Liver (tissue), 9 donors: ENCODE measurements around the gene ESRRB. TPM values are rescaled to one million over a fixed set of nuclear protein-coding genes. Genes with fewer than 3 reads are reported as not detected.

Experiments
- DNase-seq: peaks from one replicate; pipeline ENCODE4 v3.0.0-alpha.2; 2017; ENCODE audit warnings: low spot score
- H3K27ac ChIP-seq, 2 donors: one replicate each; pipeline ENCODE4 v1.7.0; 2013; ENCODE audit warnings: inconsistent platforms in 2 of 2, low read length in 2 of 2, control low read depth in 1 of 2, low read depth in 1 of 2, mild to moderate bottlenecking in 1 of 2
- H3K27me3 ChIP-seq, 4 donors: one replicate each; pipeline versions ENCODE4 v1.6.1 to v1.7.0; 2013; ENCODE audit warnings: low read length in 3 of 4, inconsistent platforms in 1 of 4, mild to moderate bottlenecking in 1 of 4, moderate library complexity in 1 of 4; ENCODE audit not compliant: control insufficient read depth in 4 of 4, insufficient read depth in 4 of 4
- H3K36me3 ChIP-seq, 4 donors: one replicate each; pipeline versions ENCODE4 v1.6.1 to v1.7.0; 2013; ENCODE audit warnings: low read length in 3 of 4, mild to moderate bottlenecking in 3 of 4, low read depth in 1 of 4, moderate library complexity in 1 of 4; ENCODE audit not compliant: control insufficient read depth in 4 of 4, insufficient read depth in 3 of 4
- H3K4me1 ChIP-seq, 4 donors: one replicate each; pipeline versions ENCODE4 v1.6.1 to v1.7.0; 2013; ENCODE audit warnings: low read length in 3 of 4, mild to moderate bottlenecking in 3 of 4, moderate library complexity in 1 of 4; ENCODE audit not compliant: control insufficient read depth in 4 of 4, insufficient read depth in 4 of 4
- H3K4me3 ChIP-seq, 3 donors: one replicate each; pipeline versions ENCODE4 v1.6.1 to v1.7.0; 2013; ENCODE audit warnings: low read length in 3 of 3, control low read depth in 1 of 3, low read depth in 1 of 3, mild to moderate bottlenecking in 1 of 3
- H3K9ac ChIP-seq, 2 donors: one replicate each; pipeline ENCODE4 v1.7.0; 2013; ENCODE audit warnings: low read length in 2 of 2, mild to moderate bottlenecking in 2 of 2, moderate library complexity in 2 of 2, control low read depth in 1 of 2, low read depth in 1 of 2
- H3K9me3 ChIP-seq, 4 donors: one replicate each; pipeline versions ENCODE4 v1.6.1 to v1.7.0; 2013; ENCODE audit warnings: low read length in 3 of 4; ENCODE audit not compliant: control insufficient read depth in 4 of 4
- EGR1 ChIP-seq, 2 donors: IDR thresholded peaks; 2 replicates each; pipeline ENCODE4 v1.6.1; 2016 to 2018; ENCODE audit warnings: antibody characterized with exemption in 2 of 2, low read depth in 2 of 2
- FOXA1 ChIP-seq: IDR thresholded peaks from 2 replicates; pipeline ENCODE4 v1.6.1; 2016; ENCODE audit warnings: antibody characterized with exemption
- FOXA2 ChIP-seq: IDR thresholded peaks from 2 replicates; pipeline ENCODE4 v1.6.1; 2016; ENCODE audit warnings: antibody characterized with exemption
- GABPA ChIP-seq, 2 donors: IDR thresholded peaks in 1 of 2; conservative IDR thresholded peaks in 1 of 2; 2 replicates each; pipeline ENCODE4 v1.6.1; 2016; ENCODE audit warnings: antibody characterized with exemption in 2 of 2, mild to moderate bottlenecking in 1 of 2, moderate library complexity in 1 of 2
- HNF4A ChIP-seq, 2 donors: conservative IDR thresholded peaks; 2 replicates each; pipeline ENCODE4 v1.6.1; 2016; ENCODE audit warnings: antibody characterized with exemption in 2 of 2, mild to moderate bottlenecking in 2 of 2
- HNF4G ChIP-seq: IDR thresholded peaks from 2 replicates; pipeline ENCODE4 v1.6.1; 2016; ENCODE audit warnings: antibody characterized with exemption
- JUND ChIP-seq, 2 donors: IDR thresholded peaks; 2 replicates each; pipeline ENCODE4 v1.6.1; 2016; ENCODE audit warnings: antibody characterized with exemption in 2 of 2
- NR2F2 ChIP-seq: IDR thresholded peaks from 2 replicates; pipeline ENCODE4 v1.6.1; 2016; ENCODE audit warnings: antibody characterized with exemption
- RAD21 ChIP-seq, 2 donors: IDR thresholded peaks; 2 replicates each; pipeline ENCODE4 v1.6.1; 2016; ENCODE audit warnings: antibody characterized with exemption in 2 of 2, mild to moderate bottlenecking in 2 of 2
- RXRA ChIP-seq, 2 donors: IDR thresholded peaks; 2 replicates each; pipeline ENCODE4 v1.6.1; 2017 to 2018; ENCODE audit warnings: antibody characterized with exemption in 2 of 2, mild to moderate bottlenecking in 1 of 2
- SP1 ChIP-seq: IDR thresholded peaks from 2 replicates; pipeline ENCODE4 v1.6.1; 2018; ENCODE audit warnings: antibody characterized with exemption, mild to moderate bottlenecking
- TAF1 ChIP-seq: conservative IDR thresholded peaks from 2 replicates; pipeline ENCODE4 v1.6.1; 2016; ENCODE audit warnings: antibody characterized with exemption, mild to moderate bottlenecking
- YY1 ChIP-seq: IDR thresholded peaks from 2 replicates; pipeline ENCODE4 v1.6.1; 2016; ENCODE audit warnings: antibody characterized with exemption, mild to moderate bottlenecking
- WGBS: extraction: QIAGEN DNeasy Blood & Tissue Kit; methylation state at CpG from one replicate; pipeline ENCODE4 v1.1.7; 2013; 5-methylcytosine and 5-hydroxymethylcytosine counted together
- polyA plus RNA-seq, 2 donors: library from polyadenylated mRNA; stranded (reverse) in 1 of 2; unstranded in 1 of 2; fragments of 200-250 nt in 1 of 2; fragments of >200 nt in 1 of 2; fragmentation: Nextera tagmentation in 1 of 2; extraction: Ambion mirVana in 1 of 2; gene quantifications; one replicate each; pipeline versions ENCODE4 v1.2.1 to v1.2.3, GENCODE V29; 2013 to 2015
- total RNA-seq, 2 donors: library from RNA; depleted of rRNA; stranded (reverse); fragments of >200 nt; gene quantifications; one replicate each; pipeline ENCODE4 v1.2.3, GENCODE V29; 2014
- TF ChIP-seq, protein P1 (sequence below): IDR thresholded peaks from 2 replicates; pipeline ENCODE4 v1.6.1; 2016; ENCODE audit warnings: antibody characterized with exemption
- TF ChIP-seq, protein P2 (sequence below): IDR thresholded peaks from 2 replicates; pipeline ENCODE4 v1.6.1; 2016; ENCODE audit warnings: antibody characterized with exemption, mild to moderate bottlenecking
- TF ChIP-seq, protein P3 (sequence below): fragments of 150-350 bp; IDR thresholded peaks from 2 replicates; pipeline ENCODE4 v1.5.1; 2017; ENCODE audit warnings: improper control_type of control experiment, low read depth, low read length; ENCODE audit not compliant: missing input control
- TF ChIP-seq, protein P4 (sequence below): IDR thresholded peaks from 2 replicates; pipeline ENCODE4 v1.6.1; 2016; ENCODE audit warnings: antibody characterized with exemption
- TF ChIP-seq, protein P5 (sequence below): IDR thresholded peaks from 2 replicates; pipeline ENCODE4 v1.6.1; 2016; ENCODE audit warnings: antibody characterized with exemption
- donor health status: healthy.
- donor health status: healthy.
- donor health status: healthy.
- donor health status: healthy.
- donor health status: healthy.

ESRRB gene
- total and polyA plus RNA-seq, 4 donors: 0.08 to 0.21 (median 0.11) TPM

DNA sequence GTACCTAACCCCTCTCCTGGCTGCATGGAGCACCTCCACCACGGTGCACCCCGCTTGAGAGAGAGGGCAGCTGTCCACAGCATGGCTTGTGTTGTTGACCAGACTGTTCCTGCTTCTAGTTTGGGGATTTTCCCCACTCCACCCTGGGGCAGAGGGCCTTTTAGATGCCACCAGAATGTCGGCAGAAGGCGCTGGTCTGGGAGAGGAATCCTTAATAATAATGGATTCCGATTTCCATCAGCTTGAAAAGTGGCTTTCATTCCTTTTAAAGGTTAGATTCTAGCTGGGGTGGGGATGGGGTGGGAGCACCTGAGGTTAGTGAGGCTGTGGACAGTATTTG lies 1.8 kb downstream of the ESRRB start:
- WGBS: 14% methylated on average over 5 of the region's 5 CpGs
- Histone ChIP-seq H3K4me3 (no peak overlapping the region), H3K27ac (no peak overlapping the region), H3K4me1 (peaks cover 4 to 18% (median 9%) of the 10 kb centered on the region in 4 donors), H3K27me3 (peaks cover 0 to 20% (median 10%) of the 10 kb centered on the region in 4 donors), H3K9ac (no peak overlapping the region), H3K9me3 (no peaks in the 10 kb centered on the region), H3K36me3 (no peaks in the 10 kb centered on the region)
- no peak for DNase-seq
- TF ChIP-seq, protein P1, sequence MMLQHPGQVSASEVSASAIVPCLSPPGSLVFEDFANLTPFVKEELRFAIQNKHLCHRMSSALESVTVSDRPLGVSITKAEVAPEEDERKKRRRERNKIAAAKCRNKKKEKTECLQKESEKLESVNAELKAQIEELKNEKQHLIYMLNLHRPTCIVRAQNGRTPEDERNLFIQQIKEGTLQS: no peak
- no peak for TF ChIP-seq TAF1
- TF ChIP-seq EGR1 (IDR thresholded peaks at IDR 0.05; ENCODE audit: low read depth in 2 of 2): no peak

DNA sequence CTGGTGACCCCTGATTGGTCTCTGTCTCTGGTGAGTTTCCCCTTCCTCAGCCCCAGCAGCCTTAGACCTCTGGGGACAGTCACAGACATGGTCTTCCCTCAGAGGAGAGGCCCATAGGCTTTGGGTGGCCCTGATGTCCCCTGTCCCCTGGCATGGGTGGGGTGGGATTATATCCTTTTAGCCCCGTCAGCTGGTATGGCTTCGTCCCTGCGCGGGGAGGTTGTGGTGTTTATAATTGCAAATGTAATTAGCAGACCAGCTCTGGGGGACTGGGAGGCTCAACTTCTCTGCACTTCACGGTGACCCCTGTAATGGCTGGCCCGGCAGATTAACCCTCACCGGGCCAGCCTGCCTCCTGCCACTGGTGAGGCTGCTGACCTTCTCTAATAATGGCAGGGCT lies 5.1 kb downstream of the ESRRB start:
- DNase-seq: no peak
- H3K27ac ChIP-seq: no peak overlapping the region
- H3K9me3 ChIP-seq: no peaks in the 10 kb centered on the region
- H3K9ac ChIP-seq: no peak overlapping the region
- TF ChIP-seq GABPA (IDR thresholded peaks at IDR 0.05 in 1 of 2, conservative IDR thresholded peaks at IDR 0.05 in 1 of 2): no peak
- TF ChIP-seq, protein P2, sequence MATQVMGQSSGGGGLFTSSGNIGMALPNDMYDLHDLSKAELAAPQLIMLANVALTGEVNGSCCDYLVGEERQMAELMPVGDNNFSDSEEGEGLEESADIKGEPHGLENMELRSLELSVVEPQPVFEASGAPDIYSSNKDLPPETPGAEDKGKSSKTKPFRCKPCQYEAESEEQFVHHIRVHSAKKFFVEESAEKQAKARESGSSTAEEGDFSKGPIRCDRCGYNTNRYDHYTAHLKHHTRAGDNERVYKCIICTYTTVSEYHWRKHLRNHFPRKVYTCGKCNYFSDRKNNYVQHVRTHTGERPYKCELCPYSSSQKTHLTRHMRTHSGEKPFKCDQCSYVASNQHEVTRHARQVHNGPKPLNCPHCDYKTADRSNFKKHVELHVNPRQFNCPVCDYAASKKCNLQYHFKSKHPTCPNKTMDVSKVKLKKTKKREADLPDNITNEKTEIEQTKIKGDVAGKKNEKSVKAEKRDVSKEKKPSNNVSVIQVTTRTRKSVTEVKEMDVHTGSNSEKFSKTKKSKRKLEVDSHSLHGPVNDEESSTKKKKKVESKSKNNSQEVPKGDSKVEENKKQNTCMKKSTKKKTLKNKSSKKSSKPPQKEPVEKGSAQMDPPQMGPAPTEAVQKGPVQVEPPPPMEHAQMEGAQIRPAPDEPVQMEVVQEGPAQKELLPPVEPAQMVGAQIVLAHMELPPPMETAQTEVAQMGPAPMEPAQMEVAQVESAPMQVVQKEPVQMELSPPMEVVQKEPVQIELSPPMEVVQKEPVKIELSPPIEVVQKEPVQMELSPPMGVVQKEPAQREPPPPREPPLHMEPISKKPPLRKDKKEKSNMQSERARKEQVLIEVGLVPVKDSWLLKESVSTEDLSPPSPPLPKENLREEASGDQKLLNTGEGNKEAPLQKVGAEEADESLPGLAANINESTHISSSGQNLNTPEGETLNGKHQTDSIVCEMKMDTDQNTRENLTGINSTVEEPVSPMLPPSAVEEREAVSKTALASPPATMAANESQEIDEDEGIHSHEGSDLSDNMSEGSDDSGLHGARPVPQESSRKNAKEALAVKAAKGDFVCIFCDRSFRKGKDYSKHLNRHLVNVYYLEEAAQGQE: no peak
- TF ChIP-seq TAF1: no peak
- TF ChIP-seq YY1: no peak
- no peak for TF ChIP-seq HNF4G
- no peak for TF ChIP-seq RAD21 (IDR thresholded peaks at IDR 0.05)
- no peak for TF ChIP-seq HNF4A (conservative IDR thresholded peaks at IDR 0.05)
- TF ChIP-seq, protein P3, sequence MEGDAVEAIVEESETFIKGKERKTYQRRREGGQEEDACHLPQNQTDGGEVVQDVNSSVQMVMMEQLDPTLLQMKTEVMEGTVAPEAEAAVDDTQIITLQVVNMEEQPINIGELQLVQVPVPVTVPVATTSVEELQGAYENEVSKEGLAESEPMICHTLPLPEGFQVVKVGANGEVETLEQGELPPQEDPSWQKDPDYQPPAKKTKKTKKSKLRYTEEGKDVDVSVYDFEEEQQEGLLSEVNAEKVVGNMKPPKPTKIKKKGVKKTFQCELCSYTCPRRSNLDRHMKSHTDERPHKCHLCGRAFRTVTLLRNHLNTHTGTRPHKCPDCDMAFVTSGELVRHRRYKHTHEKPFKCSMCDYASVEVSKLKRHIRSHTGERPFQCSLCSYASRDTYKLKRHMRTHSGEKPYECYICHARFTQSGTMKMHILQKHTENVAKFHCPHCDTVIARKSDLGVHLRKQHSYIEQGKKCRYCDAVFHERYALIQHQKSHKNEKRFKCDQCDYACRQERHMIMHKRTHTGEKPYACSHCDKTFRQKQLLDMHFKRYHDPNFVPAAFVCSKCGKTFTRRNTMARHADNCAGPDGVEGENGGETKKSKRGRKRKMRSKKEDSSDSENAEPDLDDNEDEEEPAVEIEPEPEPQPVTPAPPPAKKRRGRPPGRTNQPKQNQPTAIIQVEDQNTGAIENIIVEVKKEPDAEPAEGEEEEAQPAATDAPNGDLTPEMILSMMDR: no peak
- no peak for TF ChIP-seq SP1
- no peak for TF ChIP-seq FOXA2
- TF ChIP-seq, protein P4, sequence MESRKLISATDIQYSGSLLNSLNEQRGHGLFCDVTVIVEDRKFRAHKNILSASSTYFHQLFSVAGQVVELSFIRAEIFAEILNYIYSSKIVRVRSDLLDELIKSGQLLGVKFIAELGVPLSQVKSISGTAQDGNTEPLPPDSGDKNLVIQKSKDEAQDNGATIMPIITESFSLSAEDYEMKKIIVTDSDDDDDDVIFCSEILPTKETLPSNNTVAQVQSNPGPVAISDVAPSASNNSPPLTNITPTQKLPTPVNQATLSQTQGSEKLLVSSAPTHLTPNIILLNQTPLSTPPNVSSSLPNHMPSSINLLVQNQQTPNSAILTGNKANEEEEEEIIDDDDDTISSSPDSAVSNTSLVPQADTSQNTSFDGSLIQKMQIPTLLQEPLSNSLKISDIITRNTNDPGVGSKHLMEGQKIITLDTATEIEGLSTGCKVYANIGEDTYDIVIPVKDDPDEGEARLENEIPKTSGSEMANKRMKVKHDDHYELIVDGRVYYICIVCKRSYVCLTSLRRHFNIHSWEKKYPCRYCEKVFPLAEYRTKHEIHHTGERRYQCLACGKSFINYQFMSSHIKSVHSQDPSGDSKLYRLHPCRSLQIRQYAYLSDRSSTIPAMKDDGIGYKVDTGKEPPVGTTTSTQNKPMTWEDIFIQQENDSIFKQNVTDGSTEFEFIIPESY: no peak
- TF ChIP-seq JUND (IDR thresholded peaks at IDR 0.05): no peak
- TF ChIP-seq, protein P1: no peak
- no peak for TF ChIP-seq NR2F2
- TF ChIP-seq EGR1 (IDR thresholded peaks at IDR 0.05; ENCODE audit: low read depth in 2 of 2): no peak
- no peak for TF ChIP-seq RXRA (IDR thresholded peaks at IDR 0.05)
- TF ChIP-seq, protein P5, sequence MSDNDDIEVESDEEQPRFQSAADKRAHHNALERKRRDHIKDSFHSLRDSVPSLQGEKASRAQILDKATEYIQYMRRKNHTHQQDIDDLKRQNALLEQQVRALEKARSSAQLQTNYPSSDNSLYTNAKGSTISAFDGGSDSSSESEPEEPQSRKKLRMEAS: no peak
- no peak for TF ChIP-seq FOXA1
- WGBS: 37% methylated on average over 7 of the region's 7 CpGs
- no peak overlapping the region for H3K4me3 ChIP-seq
- H3K27me3 ChIP-seq: peaks cover 0 to 19% (median 10%) of the 10 kb centered on the region in 4 donors
- H3K36me3 ChIP-seq: no peaks in the 10 kb centered on the region
- H3K4me1 ChIP-seq: peaks cover 4 to 18% (median 9%) of the 10 kb centered on the region in 4 donors
